HCT116 (cell line): Measurements from ENCODE around the gene LUZP2. TPM values are rescaled to one million over a fixed set of nuclear protein-coding genes. Genes with fewer than 3 reads are reported as not detected.

Source experiments
- ATAC-seq: fragments of 200-7000 bp; cut with Tn5 transposase; 2 replicates; pipeline ENCODE4 v1.9.1; 2020; ENCODE audit warnings: mild to moderate bottlenecking, moderate library complexity
- Bru-seq: library from RNA; stranded (reverse); fragments of 400-500 nt; gene quantifications from one replicate; lab custom pipeline; 2021; lab: Mats Ljungman, UMichigan
- BruChase-seq, 2 experiments: library from RNA; stranded (reverse); fragments of 400-500 nt; gene quantifications; one replicate each; lab custom pipeline; 2021; lab: Mats Ljungman, UMichigan
- BruUV-seq: library from RNA; stranded (reverse); fragments of 400-500 nt; replicated peaks from 2 replicates; lab custom pipeline; 2021; lab: Mats Ljungman, UMichigan
- CTCF ChIA-PET: fragments of 300-600 bp; sonication (Branson Sonifier 250); formaldehyde crosslinking; loops from one replicate; lab custom pipeline; 2021; ENCODE audit warnings: antibody characterized with exemption; lab: Charles Lee
- POLR2A ChIA-PET: fragments of 300-600, 350-600 bp; sonication (Branson Sonifier 250); formaldehyde crosslinking; loops from one replicate; lab custom pipeline; 2021; ENCODE audit warnings: antibody characterized with exemption; lab: Charles Lee
- RAD21 ChIA-PET, 2 experiments: fragments of 300-600 bp; sonication (Branson Sonifier 250); formaldehyde crosslinking; loops; one replicate each; lab custom pipeline; 2023; ENCODE audit warnings: low total read pairs in 2 of 2; ENCODE audit not compliant: uncharacterized antibody in 2 of 2, unreplicated experiment in 2 of 2, low non-redundant PET in 1 of 2; lab: Charles Lee
- DNase-seq: peaks from one replicate; pipeline ENCODE4 v3.0.0-alpha.2; 2010; ENCODE audit warnings: low read depth, low spot score
- H2AFZ ChIP-seq: fragments of 200-600 bp; shearing (Covaris generic), sonication (generic); 2 replicates; pipeline ENCODE4 v1.6.1; 2017; ENCODE audit warnings: low read depth, mixed run types, mixed read lengths, antibody characterized with exemption, low read length; ENCODE audit not compliant: poor library complexity, severe bottlenecking
- H3K27ac ChIP-seq: 2 replicates; pipeline ENCODE4 v1.5.1; 2012; ENCODE audit warnings: low read depth, low read length
- H3K27me3 ChIP-seq: fragments of 200-600 bp; sonication (generic); 2 replicates; pipeline ENCODE4 v1.6.1; 2016; ENCODE audit warnings: mixed run types, low read length, mixed read lengths; ENCODE audit not compliant: insufficient read depth
- H3K36me3 ChIP-seq, 2 experiments: fragments of 200-500 bp in 1 of 2; fragments of 200-600 bp in 1 of 2; sonication (Bioruptor generic) in 1 of 2; sonication (generic) in 1 of 2; 2 replicates each; pipeline versions ENCODE4 v1.5.1 to v1.6.1; 2014 to 2016; ENCODE audit warnings: low read length in 2 of 2, inconsistent platforms in 1 of 2, mixed read lengths in 1 of 2, mixed run types in 1 of 2; ENCODE audit not compliant: insufficient read depth in 2 of 2, control insufficient read depth in 1 of 2
- H3K4me1 ChIP-seq, 2 experiments: fragments of 200-600 bp in 1 of 2; sonication (generic) in 1 of 2; 2 replicates each; pipeline versions ENCODE4 v1.5.1 to v1.6.1; 2012 to 2017; ENCODE audit warnings: low read length in 2 of 2, inconsistent platforms in 1 of 2, mild to moderate bottlenecking in 1 of 2, mixed read lengths in 1 of 2, mixed run types in 1 of 2, moderate library complexity in 1 of 2; ENCODE audit not compliant: insufficient read depth in 2 of 2, control insufficient read depth in 1 of 2
- H3K4me2 ChIP-seq: fragments of 200-600 bp; sonication (generic); 2 replicates; pipeline ENCODE4 v1.6.1; 2017; ENCODE audit warnings: mixed run types, low read length, mixed read lengths
- H3K4me3 ChIP-seq, 2 experiments: fragments of 200-600 bp in 1 of 2; sonication (generic) in 1 of 2; replicated peaks in 1 of 2; 2 replicates each; pipeline ENCODE4 v1.5.1; 2011 to 2016; ENCODE audit warnings: low read length in 2 of 2, control low read depth in 1 of 2, low read depth in 1 of 2, mild to moderate bottlenecking in 1 of 2, mixed read lengths in 1 of 2, mixed run types in 1 of 2
- H3K79me2 ChIP-seq: fragments of 200-600 bp; sonication (generic); 2 replicates; pipeline ENCODE4 v1.6.1; 2017; ENCODE audit warnings: mild to moderate bottlenecking, mixed run types, low read length, moderate library complexity, mixed read lengths; ENCODE audit not compliant: insufficient read depth
- H3K9ac ChIP-seq: fragments of 200-600 bp; sonication (generic); 2 replicates; pipeline ENCODE4 v1.6.1; 2016; ENCODE audit warnings: low read length, mixed read lengths
- H3K9me2 ChIP-seq: fragments of 200-600 bp; sonication (generic), shearing (Covaris generic); 2 replicates; pipeline ENCODE4 v1.6.1; 2017; ENCODE audit warnings: mixed run types, mild to moderate bottlenecking, moderate library complexity; ENCODE audit not compliant: insufficient read depth
- H3K9me3 ChIP-seq, 2 experiments: fragments of 200-500 bp in 1 of 2; fragments of 200-600 bp in 1 of 2; sonication (Bioruptor generic) in 1 of 2; sonication (generic) in 1 of 2; 2 replicates each; pipeline ENCODE4 v1.6.1; 2014 to 2017; ENCODE audit warnings: low read length in 2 of 2, mixed read lengths in 2 of 2, inconsistent platforms in 1 of 2, low read depth in 1 of 2, mild to moderate bottlenecking in 1 of 2, mixed run types in 1 of 2, moderate library complexity in 1 of 2; ENCODE audit not compliant: control insufficient read depth in 1 of 2, insufficient read depth in 1 of 2
- H4K20me1 ChIP-seq: fragments of 200-600 bp; sonication (generic), shearing (Covaris generic); 2 replicates; pipeline ENCODE4 v1.6.1; 2017; ENCODE audit warnings: mixed run types, mild to moderate bottlenecking, moderate library complexity; ENCODE audit not compliant: insufficient read depth
- ATF3 ChIP-seq: IDR thresholded peaks from 2 replicates; pipeline ENCODE4 v1.6.1; 2012
- EZH2 ChIP-seq: fragments of 200-600 bp; sonication (generic); IDR thresholded peaks from 2 replicates; pipeline ENCODE4 v1.6.1; 2017; ENCODE audit warnings: antibody characterized with exemption, mixed run types
- EZH2phosphoT487 ChIP-seq: fragments of 200-600 bp; IDR thresholded peaks from 2 replicates; pipeline ENCODE4 v1.6.1; 2018; ENCODE audit warnings: antibody characterized with exemption, borderline replicate concordance
- FOSL1 ChIP-seq: IDR thresholded peaks from 2 replicates; pipeline ENCODE4 v1.6.1; 2012; ENCODE audit warnings: low read depth
- JUND ChIP-seq: IDR thresholded peaks from 2 replicates; pipeline ENCODE4 v1.6.1; 2012
- POLR2AphosphoS5 ChIP-seq: IDR thresholded peaks from 2 replicates; pipeline ENCODE4 v1.6.1; 2011; ENCODE audit warnings: mild to moderate bottlenecking, low read depth, low read length, moderate library complexity
- RAD21 ChIP-seq: IDR thresholded peaks from 2 replicates; pipeline ENCODE4 v1.6.1; 2012; ENCODE audit warnings: low read depth, mild to moderate bottlenecking
- REST ChIP-seq: IDR thresholded peaks from 2 replicates; pipeline ENCODE4 v1.6.1; 2012; ENCODE audit warnings: low read depth
- SP1 ChIP-seq: IDR thresholded peaks from 2 replicates; pipeline ENCODE4 v1.6.1; 2012; ENCODE audit warnings: low read depth
- SRF ChIP-seq: IDR thresholded peaks from 2 replicates; pipeline ENCODE4 v1.6.1; 2012; ENCODE audit warnings: low read depth
- YY1 ChIP-seq: IDR thresholded peaks from 2 replicates; pipeline ENCODE4 v1.6.1; 2011; ENCODE audit warnings: low read length, low read depth, moderate library complexity, mild to moderate bottlenecking; ENCODE audit not compliant: insufficient replicate concordance; ENCODE audit errors: extremely low read depth
- ZFX ChIP-seq: fragments of 450-650 bp; IDR thresholded peaks from 2 replicates; pipeline ENCODE4 v1.6.1; 2017
- intact Hi-C: fragments of 100-400 bp; cut with micrococcal nuclease; formaldehyde crosslinking; loops from 2 replicates; pipeline ENCODE4 v1.10.0; 2022
- long read RNA-seq: library from polyadenylated mRNA; unstranded; transcript quantifications from one replicate; pipeline ENCODE4 v2.0.0, GENCODE V29; 2021; ENCODE audit not compliant: unreplicated experiment
- polyA plus RNA-seq: library from polyadenylated mRNA; unstranded; fragments of >200 nt; gene quantifications from 2 replicates; pipeline ENCODE4 v1.2.1, GENCODE V29; 2012; ENCODE audit warnings: missing spikeins
- total RNA-seq: library from RNA; stranded (reverse); gene quantifications from one replicate; pipeline ENCODE4 v1.2.1, GENCODE V29; 2021; ENCODE audit not compliant: unreplicated experiment
- TF ChIP-seq, protein P1 (sequence below), 3 experiments: fragments of 200-600 bp in 1 of 3; sonication (generic) in 1 of 3; IDR thresholded peaks in 2 of 3; conservative IDR thresholded peaks in 1 of 3; 2 replicates each; pipeline ENCODE4 v1.5.1; 2012 to 2017; ENCODE audit warnings: low read depth in 2 of 3, low read length in 2 of 3, antibody characterized with exemption in 1 of 3, borderline replicate concordance in 1 of 3, control low read depth in 1 of 3, mild to moderate bottlenecking in 1 of 3, mixed read lengths in 1 of 3, mixed run types in 1 of 3, moderate library complexity in 1 of 3; ENCODE audit not compliant: insufficient read depth in 1 of 3
- TF ChIP-seq, protein P2 (sequence below): IDR thresholded peaks from 2 replicates; pipeline ENCODE4 v1.6.1; 2011; ENCODE audit warnings: mild to moderate bottlenecking, low read length, moderate library complexity; ENCODE audit not compliant: insufficient replicate concordance; ENCODE audit errors: extremely low read depth

Gene LUZP2
- not detected for total RNA-seq
- polyA plus RNA-seq = not detected in 2 replicates
- percentile 6 among the genes with signal in this experiment for Bru-seq, nascent RNA
- percentile 8 among the genes with signal in this experiment for BruChase-seq, experiment 1, labeled RNA remaining after a 6-hour chase
- percentile 4 among the genes with signal in this experiment for BruChase-seq, experiment 2, labeled RNA remaining after a 2-hour chase
- long read RNA-seq = 0 reads

GRCh38 chr11:24496736-24497725 is at the start of gene LUZP2:
Gene LUZP2, plus strand, starts transcription at chr11:24497053.
- DNase-seq = no peak
- Histone ChIP-seq H4K20me1 (no peaks in the 10 kb centered on the region), H2AFZ (no peak within 1 kb of the TSS), H3K4me3 (no peak within 1 kb of the TSS), H3K27ac (no peak within 1 kb of the TSS), H3K4me1 (no peaks in the 10 kb centered on the region), H3K9ac (no peak within 1 kb of the TSS), H3K36me3 (no peaks in the 10 kb centered on the region), H3K27me3 (no peaks in the 10 kb centered on the region), H3K9me2 (no peaks in the 10 kb centered on the region), H3K9me3 (peaks cover 15 to 24% of the 10 kb centered on the region in 2 experiments; a peak in 2 of 4 replicates), H3K79me2 (no peaks in the 10 kb centered on the region), H3K4me2 (no peak within 1 kb of the TSS)
- BruUV-seq = no TSS peak
- POLR2A ChIA-PET = no interaction called here
- intact Hi-C loops = no loop called here
- TF ChIP-seq, protein P1, sequence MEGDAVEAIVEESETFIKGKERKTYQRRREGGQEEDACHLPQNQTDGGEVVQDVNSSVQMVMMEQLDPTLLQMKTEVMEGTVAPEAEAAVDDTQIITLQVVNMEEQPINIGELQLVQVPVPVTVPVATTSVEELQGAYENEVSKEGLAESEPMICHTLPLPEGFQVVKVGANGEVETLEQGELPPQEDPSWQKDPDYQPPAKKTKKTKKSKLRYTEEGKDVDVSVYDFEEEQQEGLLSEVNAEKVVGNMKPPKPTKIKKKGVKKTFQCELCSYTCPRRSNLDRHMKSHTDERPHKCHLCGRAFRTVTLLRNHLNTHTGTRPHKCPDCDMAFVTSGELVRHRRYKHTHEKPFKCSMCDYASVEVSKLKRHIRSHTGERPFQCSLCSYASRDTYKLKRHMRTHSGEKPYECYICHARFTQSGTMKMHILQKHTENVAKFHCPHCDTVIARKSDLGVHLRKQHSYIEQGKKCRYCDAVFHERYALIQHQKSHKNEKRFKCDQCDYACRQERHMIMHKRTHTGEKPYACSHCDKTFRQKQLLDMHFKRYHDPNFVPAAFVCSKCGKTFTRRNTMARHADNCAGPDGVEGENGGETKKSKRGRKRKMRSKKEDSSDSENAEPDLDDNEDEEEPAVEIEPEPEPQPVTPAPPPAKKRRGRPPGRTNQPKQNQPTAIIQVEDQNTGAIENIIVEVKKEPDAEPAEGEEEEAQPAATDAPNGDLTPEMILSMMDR (IDR thresholded peaks at IDR 0.05 in 2 of 3, conservative IDR thresholded peaks at IDR 0.05 in 1 of 3; ENCODE audit: borderline replicate concordance in 1 of 3, insufficient read depth in 1 of 3, low read depth in 2 of 3, low read length in 2 of 3) = no peak
- TF ChIP-seq SP1 (no peak), REST (no peak), ATF3 (no peak), SRF (no peak), JUND (no peak), EZH2 (no peak), YY1 (no peak), POLR2AphosphoS5 (no peak), RAD21 (no peak), ZFX (no peak), EZH2phosphoT487 (no peak), FOSL1 (no peak)
- TF ChIP-seq, protein P2, sequence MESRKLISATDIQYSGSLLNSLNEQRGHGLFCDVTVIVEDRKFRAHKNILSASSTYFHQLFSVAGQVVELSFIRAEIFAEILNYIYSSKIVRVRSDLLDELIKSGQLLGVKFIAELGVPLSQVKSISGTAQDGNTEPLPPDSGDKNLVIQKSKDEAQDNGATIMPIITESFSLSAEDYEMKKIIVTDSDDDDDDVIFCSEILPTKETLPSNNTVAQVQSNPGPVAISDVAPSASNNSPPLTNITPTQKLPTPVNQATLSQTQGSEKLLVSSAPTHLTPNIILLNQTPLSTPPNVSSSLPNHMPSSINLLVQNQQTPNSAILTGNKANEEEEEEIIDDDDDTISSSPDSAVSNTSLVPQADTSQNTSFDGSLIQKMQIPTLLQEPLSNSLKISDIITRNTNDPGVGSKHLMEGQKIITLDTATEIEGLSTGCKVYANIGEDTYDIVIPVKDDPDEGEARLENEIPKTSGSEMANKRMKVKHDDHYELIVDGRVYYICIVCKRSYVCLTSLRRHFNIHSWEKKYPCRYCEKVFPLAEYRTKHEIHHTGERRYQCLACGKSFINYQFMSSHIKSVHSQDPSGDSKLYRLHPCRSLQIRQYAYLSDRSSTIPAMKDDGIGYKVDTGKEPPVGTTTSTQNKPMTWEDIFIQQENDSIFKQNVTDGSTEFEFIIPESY = no peak
- no peak for ATAC-seq
- CTCF ChIA-PET = no interaction called here
- RAD21 ChIA-PET = no interaction called here
